Amniotic epithelial cell (primary cell): Measurements from ENCODE around the gene SLC25A29.
A peak's percentile ranks its signal among the peaks of the same experiment; 100 is the strongest.
"Not testable (repeated sequence)": the region's sequence is repeated elsewhere in the genome, so short reads cannot be mapped to it uniquely, and the experiment has no call there.

Experiments used
- DNase-seq: peaks from one replicate; pipeline ENCODE4 v3.0.0-alpha.2; 2010; ENCODE audit warnings: low read depth

The SLC25A29 gene, protein sequence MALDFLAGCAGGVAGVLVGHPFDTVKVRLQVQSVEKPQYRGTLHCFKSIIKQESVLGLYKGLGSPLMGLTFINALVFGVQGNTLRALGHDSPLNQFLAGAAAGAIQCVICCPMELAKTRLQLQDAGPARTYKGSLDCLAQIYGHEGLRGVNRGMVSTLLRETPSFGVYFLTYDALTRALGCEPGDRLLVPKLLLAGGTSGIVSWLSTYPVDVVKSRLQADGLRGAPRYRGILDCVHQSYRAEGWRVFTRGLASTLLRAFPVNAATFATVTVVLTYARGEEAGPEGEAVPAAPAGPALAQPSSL

DNA sequence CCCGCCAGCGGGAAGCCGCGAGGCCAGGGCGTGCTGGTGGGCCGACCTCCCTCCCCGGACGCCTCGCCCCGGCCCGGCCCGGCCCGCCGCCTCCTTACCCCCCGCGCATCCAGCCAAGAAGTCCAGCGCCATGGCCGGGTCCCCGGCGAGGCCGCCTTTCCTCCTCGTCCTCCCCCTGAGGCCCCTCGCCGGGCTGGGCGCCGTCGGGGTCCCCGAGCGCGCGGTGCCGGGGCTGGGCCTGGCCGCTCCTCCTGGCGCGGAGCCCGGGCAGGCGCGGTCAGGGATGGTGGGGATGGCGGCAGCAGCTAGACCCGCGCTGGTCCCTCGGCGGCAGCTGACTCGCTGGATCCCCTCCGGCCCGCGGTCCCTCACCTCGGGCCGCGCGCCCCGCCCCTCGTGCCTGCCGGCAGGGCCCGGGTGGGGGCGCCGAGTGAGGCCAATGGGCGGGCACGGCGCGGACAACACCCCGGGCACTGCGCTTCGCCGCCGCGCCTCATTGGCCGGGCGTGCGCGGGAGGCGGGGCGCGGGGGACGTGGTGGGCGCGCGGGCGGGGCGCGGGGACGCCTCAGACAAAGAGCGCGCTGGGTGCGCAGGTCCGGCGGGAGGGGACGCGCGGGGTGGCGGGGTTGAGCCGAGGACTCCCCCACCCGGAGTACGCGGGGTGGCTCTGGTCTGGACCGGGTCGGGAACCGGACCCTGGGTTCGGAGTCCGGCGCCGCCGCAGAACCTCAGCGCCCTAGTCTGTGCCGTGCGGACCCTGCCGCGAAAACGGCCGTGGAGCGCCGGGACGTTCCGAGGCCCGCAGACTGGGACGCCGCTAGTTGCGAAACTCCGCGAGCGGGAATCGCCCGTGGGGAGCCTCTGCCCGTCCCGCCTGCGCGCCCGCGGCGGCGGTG is at the start of gene SLC25A29:
TSS of gene SLC25A29 (minus strand) at position 344 of the 897 bp plus-strand sequence. CDS start at position 132, 212 bp downstream.
- peak; percentile 70 for DNase-seq

GRCh38 chr14:100350986-100351385 is 44.7 kb upstream of the SLC25A29 start:
- no peak for DNase-seq

GRCh38 chr14:100350276-100350926 is 44.2 kb upstream of the SLC25A29 start:
- no peak for DNase-seq

- DNase-seq = no peak
Measured at GRCh38 chr14:100348784-100349685, 42.8 kb upstream of the SLC25A29 start.

GRCh38 chr14:100348253-100348729 is 42.0 kb upstream of the SLC25A29 start:
- DNase-seq = no peak

GRCh38 chr14:100346306-100347091 is 40.3 kb upstream of the SLC25A29 start:
- DNase-seq = no peak

- no peak for DNase-seq
Measured at GRCh38 chr14:100345711-100346110, 39.5 kb upstream of the SLC25A29 start.

GRCh38 chr14:100344657-100345056 is 38.4 kb upstream of the SLC25A29 start:
- not testable (repeated sequence) for DNase-seq

- DNase-seq = not testable (repeated sequence)
Measured at GRCh38 chr14:100342826-100343225, 36.6 kb upstream of the SLC25A29 start.

- DNase-seq = no peak
Measured at GRCh38 chr14:100342195-100342594, 36.0 kb upstream of the SLC25A29 start.

- DNase-seq = peak; percentile 75
Measured at GRCh38 chr14:100341301-100342031, 35.2 kb upstream of the SLC25A29 start.

GRCh38 chr14:100340423-100340813 is 34.2 kb upstream of the SLC25A29 start:
- no peak for DNase-seq

GRCh38 chr14:100339766-100340422 is 33.6 kb upstream of the SLC25A29 start:
- no peak for DNase-seq

GRCh38 chr14:100336618-100337530 is 30.6 kb upstream of the SLC25A29 start:
- no peak for DNase-seq

DNA sequence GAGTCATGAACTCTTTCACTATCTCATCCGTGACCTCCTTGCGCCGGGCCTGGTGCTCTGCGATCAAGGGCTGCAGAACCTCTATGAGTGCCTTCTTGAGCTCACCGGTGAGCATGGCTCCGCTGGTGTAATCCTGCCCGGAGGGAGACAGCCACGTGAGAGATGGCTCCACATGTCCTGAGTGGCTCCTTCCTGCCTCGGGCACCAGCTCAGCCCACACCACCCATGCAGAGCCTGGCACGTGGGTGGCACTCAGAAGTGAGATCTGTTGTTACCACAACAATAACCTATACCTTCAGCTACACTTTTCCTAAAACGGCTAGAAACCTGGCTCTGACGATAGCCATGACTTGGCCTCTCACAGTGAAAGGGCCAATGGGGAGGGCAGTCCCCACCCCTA is 28.7 kb upstream of the SLC25A29 start:
- no peak for DNase-seq

GRCh38 chr14:100333827-100334226 is 27.6 kb upstream of the SLC25A29 start:
- no peak for DNase-seq

DNA sequence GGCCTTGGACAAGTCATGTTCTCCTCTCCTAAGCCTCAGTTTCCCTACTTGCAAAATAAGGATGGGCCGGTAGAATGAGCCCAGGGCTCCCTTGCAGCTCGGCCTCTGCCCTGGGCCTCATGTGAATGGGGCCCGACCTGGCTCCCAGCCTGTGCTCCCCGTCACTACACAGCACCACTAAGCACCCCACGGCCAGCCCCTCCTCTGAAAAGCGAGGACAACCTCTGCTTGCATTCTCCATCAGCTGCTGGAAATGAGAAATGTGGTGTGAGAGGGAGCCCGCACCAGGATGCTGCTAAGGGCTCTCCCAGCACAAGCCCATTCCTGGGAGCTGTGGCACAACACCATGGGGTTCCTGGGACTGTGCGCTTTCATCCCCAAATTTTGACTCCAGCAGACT is 27.1 kb upstream of the SLC25A29 start:
- no peak for DNase-seq

DNA sequence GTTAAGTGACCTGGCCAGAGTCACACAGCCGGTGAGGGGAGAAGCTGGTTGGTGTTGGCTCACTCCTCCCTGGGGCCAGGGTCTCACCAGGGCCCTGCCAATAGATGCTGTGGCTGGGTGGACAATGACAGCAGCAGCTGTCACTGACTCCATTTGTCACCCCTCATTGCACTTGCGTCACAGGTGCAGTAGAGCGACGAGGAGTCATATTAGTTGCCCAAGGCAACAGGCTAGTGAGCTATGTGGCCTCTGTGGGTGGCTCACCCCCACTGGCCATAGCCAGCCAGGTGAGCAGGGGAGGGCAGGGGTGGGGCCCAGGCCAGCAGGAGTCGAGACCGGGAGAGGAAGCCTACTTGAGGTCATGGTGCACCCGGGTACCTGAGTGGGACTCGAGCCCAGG is 26.6 kb upstream of the SLC25A29 start:
- no peak for DNase-seq
